ENCODE results near the gene KIR2DL4.

DNA sequence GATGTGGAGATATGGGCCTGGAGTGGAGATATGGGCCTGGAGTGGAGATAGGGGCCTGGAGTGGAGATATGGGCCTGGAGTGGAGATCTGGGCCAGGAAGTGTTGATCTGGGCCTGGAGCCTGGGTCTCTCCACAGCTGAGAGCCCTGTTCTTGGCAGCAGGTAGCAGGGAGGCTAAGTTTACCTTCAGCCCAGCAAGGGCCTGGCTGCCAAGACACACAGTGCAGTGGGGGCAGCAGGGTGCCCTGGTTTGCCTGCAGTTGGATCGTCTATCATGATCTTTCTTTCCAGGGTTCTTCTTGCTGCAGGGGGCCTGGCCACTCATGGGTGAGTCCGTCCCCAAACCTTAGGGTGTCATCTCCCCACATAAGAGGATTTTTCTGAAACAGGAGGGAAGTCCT is 47.5 kb downstream of the KIR2DL4 start:
- no peak for TF ChIP-seq GATA2 (IDR thresholded peaks at IDR 0.05; ENCODE audit: low read depth, low read length)
- TF ChIP-seq GATA3 (IDR thresholded peaks at IDR 0.05; ENCODE audit: low read depth, low read length) = no peak
